ENCODE data around the gene WDR18.

DNA sequence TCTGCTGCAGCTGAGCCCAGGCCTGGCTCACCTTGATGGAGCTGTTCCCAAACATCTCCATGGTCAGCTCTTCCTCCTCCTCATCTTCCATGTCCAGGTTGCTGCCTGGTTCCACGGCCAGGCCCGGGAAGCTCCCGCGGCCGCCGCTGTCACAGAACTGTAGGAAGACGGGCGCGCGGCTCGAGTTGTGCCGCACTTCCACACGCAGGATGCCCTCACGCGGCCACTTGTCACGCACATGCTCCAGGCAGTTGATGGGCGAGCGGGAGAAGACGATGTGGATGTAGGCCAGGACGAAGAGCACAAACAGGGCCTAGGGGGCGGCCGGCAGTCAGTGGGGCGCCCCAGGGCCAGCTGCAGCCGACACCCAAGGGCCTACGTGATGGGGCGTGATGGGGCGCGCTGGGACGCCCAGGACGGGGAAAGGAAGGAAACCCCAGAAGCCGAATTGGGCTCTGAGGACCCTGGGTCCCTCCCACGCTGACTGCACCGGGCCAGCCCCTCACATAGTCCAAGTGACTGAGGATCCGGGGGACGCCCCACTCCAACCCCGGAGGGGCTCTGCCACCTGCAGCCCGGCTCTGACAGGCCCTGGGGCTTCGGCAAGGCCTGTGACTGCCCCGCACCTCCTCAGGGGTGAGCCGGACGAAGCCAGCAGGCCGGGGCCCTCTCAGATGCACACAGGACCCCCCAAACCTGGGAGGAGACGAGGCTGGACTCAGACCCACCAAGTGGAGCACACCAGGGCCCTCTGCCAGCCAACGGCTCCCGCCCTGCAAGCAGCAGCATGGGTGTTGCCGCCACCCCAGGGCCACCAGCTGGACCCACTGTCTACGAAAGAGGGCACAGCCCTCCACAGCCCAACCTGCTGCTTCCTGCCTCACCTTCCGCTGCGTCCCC is 30.3 kb downstream of the WDR18 start:
- TF ChIP-seq SIN3A (conservative IDR thresholded peaks at IDR 0.05 in 1 of 2, IDR thresholded peaks at IDR 0.05 in 1 of 2; ENCODE audit: low read depth in 1 of 2, low read length in 2 of 2) = no peak
- no peak for TF ChIP-seq POLR2A (IDR thresholded peaks at IDR 0.05; ENCODE audit: control extremely low read depth in 1 of 2, low read depth in 2 of 2, low read length in 2 of 2)
- TF ChIP-seq SUZ12 (IDR thresholded peaks at IDR 0.05; ENCODE audit: low read length) = no peak
- no peak for TF ChIP-seq TAF1 (IDR thresholded peaks at IDR 0.05; ENCODE audit: low read depth, low read length)
- no peak for TF ChIP-seq CEBPB (IDR thresholded peaks at IDR 0.05; ENCODE audit: low read depth, low read length)
- TF ChIP-seq, protein P1, sequence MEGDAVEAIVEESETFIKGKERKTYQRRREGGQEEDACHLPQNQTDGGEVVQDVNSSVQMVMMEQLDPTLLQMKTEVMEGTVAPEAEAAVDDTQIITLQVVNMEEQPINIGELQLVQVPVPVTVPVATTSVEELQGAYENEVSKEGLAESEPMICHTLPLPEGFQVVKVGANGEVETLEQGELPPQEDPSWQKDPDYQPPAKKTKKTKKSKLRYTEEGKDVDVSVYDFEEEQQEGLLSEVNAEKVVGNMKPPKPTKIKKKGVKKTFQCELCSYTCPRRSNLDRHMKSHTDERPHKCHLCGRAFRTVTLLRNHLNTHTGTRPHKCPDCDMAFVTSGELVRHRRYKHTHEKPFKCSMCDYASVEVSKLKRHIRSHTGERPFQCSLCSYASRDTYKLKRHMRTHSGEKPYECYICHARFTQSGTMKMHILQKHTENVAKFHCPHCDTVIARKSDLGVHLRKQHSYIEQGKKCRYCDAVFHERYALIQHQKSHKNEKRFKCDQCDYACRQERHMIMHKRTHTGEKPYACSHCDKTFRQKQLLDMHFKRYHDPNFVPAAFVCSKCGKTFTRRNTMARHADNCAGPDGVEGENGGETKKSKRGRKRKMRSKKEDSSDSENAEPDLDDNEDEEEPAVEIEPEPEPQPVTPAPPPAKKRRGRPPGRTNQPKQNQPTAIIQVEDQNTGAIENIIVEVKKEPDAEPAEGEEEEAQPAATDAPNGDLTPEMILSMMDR (IDR thresholded peaks at IDR 0.05; ENCODE audit: control extremely low read depth in 1 of 3, insufficient read depth in 1 of 3, low read depth in 1 of 3, low read length in 3 of 3) = no peak

Data from H1 (cell line).